ENCODE measurements around the gene IL12B.
"Not testable (repeated sequence)": the region's sequence is repeated elsewhere in the genome, so short reads cannot be mapped to it uniquely, and the experiment has no call there.

The IL12B gene

GRCh38 chr5:159330131-159330800 lies at the start of gene IL12B:
IL12B (minus strand) TSS chr5:159330487; CDS start chr5:159326782, 3,705 bp downstream.
- DNase-seq (ENCODE audit: insufficient read length, low spot score) (no peak), FAIRE-seq (no peak)

GRCh38 chr5:159377653-159378052 lies 47.4 kb upstream of the IL12B start:
- FAIRE-seq (no peak), DNase-seq (ENCODE audit: insufficient read length, low spot score) (no peak)

- FAIRE-seq; DNase-seq (ENCODE audit: insufficient read length, low spot score): not testable (repeated sequence)
These were observed 37.6 kb upstream of the IL12B start for GRCh38 chr5:159367866-159368265.

GRCh38 chr5:159366776-159367175 lies 36.5 kb upstream of the IL12B start:
- FAIRE-seq = not testable (repeated sequence)

DNA sequence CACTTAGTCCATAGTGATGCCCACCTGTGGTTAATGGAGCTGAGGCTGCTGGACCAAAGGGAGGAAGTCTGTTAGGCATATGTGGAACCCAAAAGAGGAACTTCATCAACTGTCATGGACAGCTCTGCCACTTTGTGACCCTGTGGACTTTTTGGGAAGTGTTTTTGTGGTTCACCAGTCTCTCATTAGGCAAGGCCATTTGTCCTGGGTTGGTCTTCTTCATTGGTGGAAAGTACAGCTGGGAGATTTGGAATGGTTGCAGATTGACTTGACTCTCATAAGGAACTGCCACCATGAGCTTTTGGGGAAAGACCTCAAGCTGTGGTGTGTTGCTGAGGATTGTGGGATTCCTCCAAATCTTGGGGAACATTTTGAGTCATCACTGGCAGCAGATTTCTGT lies 31.9 kb upstream of the IL12B start:
- DNase-seq (ENCODE audit: insufficient read length, low spot score) (no peak), FAIRE-seq (no peak)

More at GRCh38 chr5:159366776-159367175, 36.5 kb upstream of the IL12B start:
- DNase-seq (ENCODE audit: insufficient read length, low spot score) = not testable (repeated sequence)

DNA sequence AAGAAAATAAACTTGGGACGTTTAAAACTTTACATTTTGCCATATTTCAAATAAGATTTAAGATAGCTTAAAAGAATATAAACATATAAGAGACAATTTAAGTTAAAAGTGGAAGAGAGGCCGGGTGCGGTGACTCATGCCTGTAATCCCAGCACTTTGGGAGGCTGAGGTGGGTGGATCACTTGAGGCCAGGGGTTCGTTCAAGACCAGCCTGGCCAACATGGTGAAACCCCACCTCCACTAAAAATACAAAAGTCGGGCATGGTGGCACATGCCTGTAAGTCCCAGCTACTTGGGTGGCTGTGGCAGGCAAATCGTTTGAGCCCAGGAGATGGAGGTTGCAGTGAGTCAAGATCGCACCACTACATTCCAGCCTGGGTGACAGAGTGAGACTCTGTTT lies 29.6 kb upstream of the IL12B start:
- FAIRE-seq; DNase-seq (ENCODE audit: insufficient read length, low spot score): not testable (repeated sequence)

GRCh38 chr5:159359408-159359807 lies 29.1 kb upstream of the IL12B start:
- no peak for FAIRE-seq
- no peak for DNase-seq (ENCODE audit: insufficient read length, low spot score)

DNA sequence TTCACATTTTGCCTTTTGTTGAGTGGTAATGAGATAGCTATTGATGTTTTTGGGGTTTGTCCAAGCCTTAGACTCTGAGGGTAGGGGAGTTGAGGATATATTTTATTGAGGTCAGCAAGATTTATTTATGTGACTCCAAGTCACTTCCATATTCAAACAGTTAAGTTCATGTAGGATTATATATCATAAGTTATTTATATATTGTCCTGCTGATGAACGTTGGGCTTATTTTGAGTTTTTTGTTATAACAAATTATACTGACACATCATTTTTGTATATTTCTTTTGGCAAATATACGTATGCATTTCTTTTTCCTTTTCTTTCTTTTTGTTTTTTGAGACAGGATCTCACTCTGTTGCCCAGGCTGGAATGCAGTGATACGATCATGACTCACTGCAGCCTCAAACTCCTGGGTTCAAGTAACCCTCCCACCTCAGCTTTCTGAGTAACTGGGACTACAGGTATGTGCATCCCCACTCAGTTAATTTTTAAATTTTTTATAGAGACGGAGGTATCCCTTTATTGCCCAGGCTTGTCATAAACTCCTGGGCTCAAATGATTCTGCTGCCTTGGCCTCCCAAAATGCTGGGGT lies 23.5 kb upstream of the IL12B start:
- DNase-seq (ENCODE audit: insufficient read length, low spot score) (no peak), FAIRE-seq (no peak)

DNA sequence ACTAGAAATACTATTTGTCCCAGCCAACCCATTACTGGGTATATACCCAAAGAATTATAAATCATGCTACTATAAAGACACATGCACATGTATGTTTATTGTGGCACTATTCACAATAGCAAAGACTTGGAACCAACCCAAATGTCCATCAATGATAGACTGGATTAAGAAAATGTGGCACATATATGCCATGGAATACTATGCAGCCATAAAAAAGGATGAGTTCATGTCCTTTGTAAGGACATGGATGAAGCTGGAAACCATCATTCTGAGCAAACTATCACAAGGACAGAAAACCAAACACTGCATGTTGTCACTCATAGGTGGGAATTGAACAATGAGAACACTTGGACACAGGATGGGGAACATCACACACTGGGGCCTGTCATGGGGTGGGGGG lies 20.4 kb upstream of the IL12B start:
- not testable (repeated sequence) for DNase-seq (ENCODE audit: insufficient read length, low spot score); FAIRE-seq

GRCh38 chr5:159350216-159350615 lies 19.9 kb upstream of the IL12B start:
- DNase-seq (ENCODE audit: insufficient read length, low spot score); FAIRE-seq: not testable (repeated sequence)

GRCh38 chr5:159345861-159346260 lies 15.6 kb upstream of the IL12B start:
- no peak for FAIRE-seq

DNA sequence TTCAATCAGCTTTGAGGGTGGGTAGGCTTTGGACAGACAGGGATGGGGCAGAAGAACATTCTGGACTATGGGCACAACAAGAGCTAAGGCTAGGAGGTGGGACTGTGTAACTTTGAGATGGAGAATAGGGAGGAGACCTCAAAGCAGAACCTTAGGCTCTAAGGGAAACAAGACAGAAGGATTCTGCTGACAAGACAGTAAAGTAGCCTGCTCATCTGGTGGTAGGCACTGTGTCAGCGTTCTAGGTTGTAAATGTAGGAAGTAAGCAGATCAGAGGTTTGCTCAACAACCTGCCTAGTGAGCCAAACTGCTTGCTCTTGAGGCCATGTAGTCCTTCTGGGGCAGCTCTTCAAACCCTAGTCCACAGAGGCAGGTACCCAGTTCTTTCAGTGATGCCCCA lies 15.0 kb upstream of the IL12B start:
- DNase-seq (ENCODE audit: insufficient read length, low spot score) (no peak), FAIRE-seq (no peak)

More at GRCh38 chr5:159345861-159346260, 15.6 kb upstream of the IL12B start:
- no peak for DNase-seq (ENCODE audit: insufficient read length, low spot score)

GRCh38 chr5:159343295-159344094 lies 13.2 kb upstream of the IL12B start:
- no peak for DNase-seq (ENCODE audit: insufficient read length, low spot score)
- FAIRE-seq = no peak

DNA sequence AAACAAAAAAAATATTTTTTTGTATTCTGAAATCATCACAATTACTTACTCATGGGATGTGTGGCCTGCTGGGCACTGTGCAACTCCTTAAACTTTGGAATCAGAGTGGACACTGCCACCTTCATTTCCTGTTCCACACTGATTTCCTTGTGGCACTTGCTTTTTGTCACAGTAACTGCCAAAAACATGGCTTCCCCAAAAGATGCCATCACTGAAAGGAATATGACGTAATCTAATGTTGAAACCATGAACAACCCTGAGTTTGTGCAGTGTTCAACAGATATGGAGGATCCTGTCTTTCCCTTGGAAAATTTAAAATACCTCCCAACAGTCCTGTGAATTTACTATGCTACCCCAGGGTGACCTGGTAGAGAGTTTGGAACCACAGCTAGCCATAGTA lies 12.6 kb upstream of the IL12B start:
- FAIRE-seq (no peak), DNase-seq (ENCODE audit: insufficient read length, low spot score) (no peak)

DNA sequence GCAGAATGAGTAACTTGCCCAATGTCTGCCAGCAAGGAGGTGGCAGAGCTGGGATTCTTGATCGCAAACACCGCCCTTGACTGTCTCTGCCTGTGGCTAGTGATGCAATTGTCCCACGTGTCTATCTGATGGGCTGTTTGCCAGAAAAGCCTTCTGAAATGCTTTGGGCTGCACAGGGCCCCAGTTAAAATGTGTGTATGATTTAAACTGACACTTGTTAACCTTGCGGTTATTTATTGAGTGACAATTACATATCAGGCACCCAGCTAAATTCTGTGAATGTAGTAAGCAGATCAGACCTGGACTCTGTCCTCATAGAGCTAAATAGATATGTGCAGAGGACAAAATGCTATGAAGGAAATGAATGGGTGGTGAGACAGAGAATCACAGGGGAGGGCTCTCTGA lies 11.6 kb upstream of the IL12B start:
- FAIRE-seq = peak; percentile 80

GRCh38 chr5:159341145-159341544 lies 10.9 kb upstream of the IL12B start:
- FAIRE-seq = peak; percentile 46
- no peak for DNase-seq (ENCODE audit: insufficient read length, low spot score)

More for the DNA sequence above, 11.6 kb upstream of the IL12B start:
- peak; percentile 71 for DNase-seq (ENCODE audit: insufficient read length, low spot score)

- FAIRE-seq = peak; percentile 28
- DNase-seq (ENCODE audit: insufficient read length, low spot score) = no peak
These were observed 10.2 kb upstream of the IL12B start for GRCh38 chr5:159340511-159340910.

DNA sequence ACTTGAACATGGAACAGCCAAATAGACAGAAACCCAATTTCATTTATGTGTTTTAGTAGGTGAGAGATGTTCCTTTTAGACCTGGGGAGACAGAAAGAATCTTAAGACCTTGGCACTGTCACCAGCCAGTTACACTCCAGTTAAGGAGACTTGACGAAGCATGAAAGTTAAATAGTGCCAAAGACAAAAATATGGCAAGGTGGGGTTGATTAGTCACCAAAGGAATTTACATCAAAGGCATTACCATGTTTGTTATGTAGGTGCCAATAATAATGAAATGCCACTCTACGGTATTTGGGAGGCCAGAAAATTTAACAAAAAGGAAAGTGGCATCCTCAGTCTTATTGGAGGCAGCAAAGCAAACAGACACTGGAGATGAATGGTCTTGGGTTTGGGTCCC lies 9.2 kb upstream of the IL12B start:
- no peak for DNase-seq (ENCODE audit: insufficient read length, low spot score)
- no peak for FAIRE-seq

GRCh38 chr5:159338118-159338517 lies 7.8 kb upstream of the IL12B start:
- DNase-seq (ENCODE audit: insufficient read length, low spot score) = no peak
- no peak for FAIRE-seq

- FAIRE-seq (no peak), DNase-seq (ENCODE audit: insufficient read length, low spot score) (no peak)
These were observed 7.0 kb upstream of the IL12B start for GRCh38 chr5:159337016-159337955.

Measured in HTR-8/SVneo (cell line).